Endothelial cell of umbilical vein (primary cell): ENCODE measurements around the gene GUCA2A. TPM values are rescaled to one million over a fixed set of nuclear protein-coding genes. Genes with fewer than 3 reads are reported as not detected.

Experiments used
- BruUV-seq: library from RNA; stranded (reverse); fragments of 400-500 nt; replicated peaks from 2 replicates; lab custom pipeline; 2021; lab: Mats Ljungman, UMichigan
- CTCF ChIA-PET: fragments of 300-600, 350-600 bp; sonication (Branson Sonifier 250); formaldehyde crosslinking; loops from one replicate; lab custom pipeline; 2021; ENCODE audit warnings: antibody characterized with exemption, inconsistent platforms; lab: Charles Lee
- POLR2A ChIA-PET: fragments of 300-600, 350-600 bp; sonication (Branson Sonifier 250); formaldehyde crosslinking; loops from one replicate; lab custom pipeline; 2021; ENCODE audit warnings: antibody characterized with exemption, inconsistent platforms; lab: Charles Lee
- DNase-seq: peaks from one replicate; pipeline ENCODE4 v3.0.0-alpha.2; 2011; ENCODE audit warnings: low read depth, low spot score
- FAIRE-seq: peaks from 2 replicates; lab custom pipeline; 2011; peaks lifted over from hg19 to GRCh38; lab: Jason Lieb, UNC
- H2AFZ ChIP-seq: 2 replicates; pipeline ENCODE4 v1.6.0; 2012; ENCODE audit warnings: low read depth, low read length, control low read depth, inconsistent platforms
- H3K27ac ChIP-seq: 2 replicates; pipeline ENCODE4 v1.5.1; 2011; ENCODE audit warnings: low read depth, mild to moderate bottlenecking, control low read depth, low read length, moderate library complexity; ENCODE audit not compliant: insufficient read depth
- H3K27me3 ChIP-seq, 2 experiments: 2 replicates each; pipeline versions ENCODE4 v1.6.0 to v1.6.1; 2011; ENCODE audit warnings: low read length in 2 of 2, mixed read lengths in 1 of 2; ENCODE audit not compliant: control insufficient read depth in 2 of 2, insufficient read depth in 2 of 2
- H3K36me3 ChIP-seq, 2 experiments: 2 replicates in 1 of 2; 3 replicates in 1 of 2; pipeline ENCODE4 v1.5.1; 2011; ENCODE audit warnings: low read length in 2 of 2, mild to moderate bottlenecking in 1 of 2, moderate library complexity in 1 of 2; ENCODE audit not compliant: control insufficient read depth in 2 of 2, insufficient read depth in 2 of 2; ENCODE audit errors: extremely low read depth in 1 of 2
- H3K4me1 ChIP-seq: 3 replicates; pipeline ENCODE4 v1.5.1; 2011; ENCODE audit warnings: mild to moderate bottlenecking, low read length; ENCODE audit not compliant: control insufficient read depth, insufficient read depth; ENCODE audit errors: extremely low read depth
- H3K4me2 ChIP-seq: 2 replicates; pipeline ENCODE4 v1.6.1; 2011; ENCODE audit warnings: low read length, control low read depth, mixed read lengths; ENCODE audit not compliant: insufficient read depth
- H3K4me3 ChIP-seq, 3 experiments: fragments of 200-600 bp in 1 of 3; sonication (generic), shearing (Covaris generic) in 1 of 3; replicated peaks in 1 of 3; 2 replicates each; pipeline ENCODE4 v1.5.1; 2011 to 2016; ENCODE audit warnings: control low read depth in 3 of 3, low read length in 3 of 3, mild to moderate bottlenecking in 2 of 3, inconsistent platforms in 1 of 3, low read depth in 1 of 3, moderate library complexity in 1 of 3; ENCODE audit not compliant: insufficient read depth in 1 of 3
- H3K79me2 ChIP-seq: 2 replicates; pipeline ENCODE4 v1.6.0; 2012; ENCODE audit warnings: low read length, inconsistent platforms; ENCODE audit not compliant: control insufficient read depth, insufficient read depth
- H3K9ac ChIP-seq: replicated peaks from 2 replicates; pipeline ENCODE3; 2011; ENCODE audit warnings: low read length, control low read depth; ENCODE audit not compliant: insufficient read depth; ENCODE audit errors: extremely low read depth
- H3K9me1 ChIP-seq: replicated peaks from 3 replicates; pipeline ENCODE4 v1.6.0; 2011; ENCODE audit warnings: mild to moderate bottlenecking, low read length; ENCODE audit not compliant: control insufficient read depth, insufficient read depth; ENCODE audit errors: extremely low read depth
- H3K9me3 ChIP-seq: replicated peaks from 2 replicates; pipeline ENCODE4 v1.5.1; 2012; ENCODE audit warnings: low read length, inconsistent platforms; ENCODE audit not compliant: control insufficient read depth, insufficient read depth
- H4K20me1 ChIP-seq: replicated peaks from 2 replicates; pipeline ENCODE3; 2011; ENCODE audit warnings: mild to moderate bottlenecking, low read length; ENCODE audit not compliant: control insufficient read depth, insufficient read depth; ENCODE audit errors: extremely low read depth
- CTCF ChIP-seq, 2 donors: IDR thresholded peaks; 1 replicate in 1 of 2; 2 replicates in 1 of 2; pipeline ENCODE4 v1.5.1; 2011; ENCODE audit warnings: low read length in 2 of 2, mild to moderate bottlenecking in 2 of 2, moderate library complexity in 2 of 2, control low read depth in 1 of 2, inconsistent platforms in 1 of 2, low read depth in 1 of 2; ENCODE audit not compliant: insufficient read depth in 1 of 2; ENCODE audit errors: extremely low read depth in 1 of 2
- EZH2 ChIP-seq: IDR thresholded peaks from 2 replicates; pipeline ENCODE4 v1.6.1; 2012; ENCODE audit warnings: borderline replicate concordance, low read depth, mild to moderate bottlenecking, moderate library complexity, low read length, inconsistent platforms; ENCODE audit not compliant: severe bottlenecking
- FOS ChIP-seq: IDR thresholded peaks from 2 replicates; pipeline ENCODE4 v1.6.1; 2011; ENCODE audit warnings: mild to moderate bottlenecking, low read length, moderate library complexity, borderline replicate concordance; ENCODE audit not compliant: insufficient read depth
- GATA2 ChIP-seq: IDR thresholded peaks from 2 replicates; pipeline ENCODE4 v1.7.0; 2011; ENCODE audit warnings: low read depth, mild to moderate bottlenecking, moderate library complexity, mixed read lengths, low read length; ENCODE audit not compliant: insufficient read length, insufficient read depth
- JUN ChIP-seq: IDR thresholded peaks from 2 replicates; pipeline ENCODE4 v1.6.1; 2011; ENCODE audit warnings: borderline replicate concordance, low read depth; ENCODE audit not compliant: insufficient read length, insufficient read depth
- MAX ChIP-seq: IDR thresholded peaks from 2 replicates; pipeline ENCODE4 v1.6.1; 2011; ENCODE audit not compliant: insufficient read depth, insufficient read length
- MYC ChIP-seq: IDR thresholded peaks from one replicate; pipeline ENCODE4 v1.6.1; 2011; ENCODE audit warnings: mild to moderate bottlenecking, low read depth, low read length
- POLR2A ChIP-seq: IDR thresholded peaks from 2 replicates; pipeline ENCODE4 v1.6.1; 2012; ENCODE audit warnings: low read depth, mild to moderate bottlenecking, control low read depth, low read length
- POLR2AphosphoS5 ChIP-seq: IDR thresholded peaks from 2 replicates; pipeline ENCODE4 v1.6.1; 2012; ENCODE audit warnings: low read depth, mild to moderate bottlenecking, control low read depth, low read length, moderate library complexity; ENCODE audit not compliant: insufficient read depth
- dilution Hi-C: fragments of 300-500 bp; cut with MboI; formaldehyde crosslinking; loops from one replicate; pipeline ENCODE4 v1.15.0; 2019; ENCODE audit warnings: low sequenced_read_pairs; ENCODE audit not compliant: extremely low pct_ligation_motif_present
- intact Hi-C: fragments of 100-400 bp; cut with micrococcal nuclease; formaldehyde crosslinking; loops from one replicate; pipeline ENCODE4 v1.10.0; 2022
- polyA plus RNA-seq, 4 experiments: library from polyadenylated mRNA; depleted of rRNA in 3 of 4; stranded (reverse) in 3 of 4; unstranded in 1 of 4; fragments of >200 nt; gene quantifications; 2 replicates each; pipeline versions ENCODE4 v1.2.1 to v1.2.3, GENCODE V29; 2011 to 2012; ENCODE audit warnings: missing spikeins in 1 of 4
- total RNA-seq: library from RNA; stranded (reverse); gene quantifications from 2 replicates; pipeline ENCODE4 v1.2.3, GENCODE V29; 2021

GUCA2A gene
- total and polyA plus RNA-seq, 2 donors (not counting 3 experiments of a cell fraction or from before 2014, with no cell fraction given): not detected

DNA sequence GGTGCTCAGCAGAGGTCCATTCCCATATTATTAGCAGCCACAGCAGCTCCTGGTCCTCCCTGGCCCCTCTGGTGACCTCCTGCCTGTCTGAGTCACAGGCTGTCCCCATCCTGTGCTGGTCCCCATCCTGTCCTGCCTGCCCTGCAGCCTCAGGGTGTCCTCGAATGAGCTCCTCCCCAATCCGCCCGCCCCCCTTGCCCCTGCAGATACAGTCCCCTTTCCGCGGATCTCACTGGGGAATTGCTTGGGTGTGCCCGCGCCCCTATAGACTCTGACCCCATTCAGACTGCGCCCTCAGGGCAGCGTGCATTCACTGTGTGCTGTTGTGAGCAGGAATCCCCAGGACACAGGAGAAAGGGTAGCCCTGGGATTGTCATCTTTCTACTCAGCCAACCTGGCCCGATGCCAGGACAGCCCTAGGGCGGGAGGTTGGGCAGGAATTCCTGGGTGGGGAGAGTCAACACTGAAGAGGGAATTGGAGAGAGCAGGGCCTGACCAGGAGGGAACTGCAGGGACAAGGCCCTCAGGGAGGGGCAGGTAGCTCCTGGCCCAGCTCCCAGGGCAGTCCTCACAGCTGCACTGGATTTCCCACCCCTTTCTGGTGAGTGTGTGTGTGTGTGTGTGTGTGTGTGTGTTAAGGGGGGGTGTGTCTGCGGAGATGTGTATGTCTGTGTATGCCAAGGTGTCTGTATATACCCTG lies 1.1 kb upstream of the GUCA2A start:
- H3K9ac ChIP-seq: no peak overlapping the region
- no TSS peak for BruUV-seq
- ChIA-PET POLR2A (no interaction called here), CTCF (interaction anchor here (0.7 to 1.5 kb wide), 5 partner anchors 8 to 650 kb away, joined by 3 to 4 read pairs (median 3); no protein-coding TSS in a partner anchor)
- H3K4me2 ChIP-seq: no peak overlapping the region
- no peak overlapping the region for H3K27ac ChIP-seq
- no peaks in the 10 kb centered on the region for H4K20me1 ChIP-seq
- no peak overlapping the region for H2AFZ ChIP-seq
- intact Hi-C loops (no loop called here), dilution Hi-C loops (no loop called here)
- DNase-seq: peak; percentile 9
- FAIRE-seq: no peak
- H3K79me2 ChIP-seq: no peaks in the 10 kb centered on the region
- TF ChIP-seq POLR2A (no peak), MYC (no peak), FOS (no peak), JUN (no peak), EZH2 (no peak), CTCF (IDR thresholded peaks at IDR 0.05; ENCODE audit: extremely low read depth in 1 of 2, insufficient read depth in 1 of 2, low read depth in 1 of 2, low read length in 2 of 2) (no peak), POLR2AphosphoS5 (no peak), MAX (no peak), GATA2 (no peak)
- H3K4me1 ChIP-seq: peaks cover 5% of the 10 kb centered on the region
- no peak overlapping the region for H3K4me3 ChIP-seq
- no peaks in the 10 kb centered on the region for H3K36me3 ChIP-seq
- no peaks in the 10 kb centered on the region for H3K9me3 ChIP-seq
- H3K27me3 ChIP-seq: peaks cover 0 to 6% of the 10 kb centered on the region in 2 experiments
- H3K9me1 ChIP-seq: no peaks in the 10 kb centered on the region
